ENCODE data around the gene LATS2.
A peak's percentile ranks its signal among the peaks of the same experiment; 100 is the strongest.

LATS2 gene

DNA sequence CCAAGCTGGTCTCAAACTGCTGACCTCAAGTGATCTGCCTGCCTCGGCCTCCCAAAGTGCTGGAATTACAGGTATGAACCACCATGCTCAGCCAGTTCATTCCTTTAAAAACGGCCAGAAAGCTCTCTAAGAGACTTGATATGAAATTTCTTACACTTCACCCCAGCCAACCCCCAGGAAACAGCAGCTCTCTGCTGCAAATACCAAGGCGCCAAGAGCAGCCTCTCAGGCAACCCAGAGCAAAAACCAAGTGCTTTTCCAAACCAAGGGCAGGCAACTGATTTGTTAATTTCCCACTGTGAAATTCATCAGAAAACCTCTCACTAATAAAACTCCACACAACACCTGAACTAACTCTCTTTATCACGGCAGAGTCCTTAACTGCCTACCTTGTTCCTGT is 44.9 kb downstream of the LATS2 start:
- Histone ChIP-seq H3K9me3 (no peaks in the 10 kb centered on the region), H3K4me1 (peaks cover 0 to 89% (median 63%) of the 10 kb centered on the region in 4 donors), H3K4me3 (no peak overlapping the region), H3K27ac (peak overlapping the region; percentile 34 to 63), H3K36me3 (no peaks in the 10 kb centered on the region), H3K27me3 (no peaks in the 10 kb centered on the region)
- DNase-seq = peak in 1 of 2 donors; percentile 3
- intact Hi-C loops (cut with DNase I; ENCODE audit: low total_unique reads) = loop anchor here (5.0 kb wide), 1 partner anchor 46 kb away; the partner anchor contains the start of gene LATS2
- TF ChIP-seq CTCF (IDR thresholded peaks at IDR 0.05) = no peak

- Histone ChIP-seq H3K4me1 (peaks cover 0 to 89% (median 63%) of the 10 kb centered on the region in 4 donors), H3K36me3 (no peaks in the 10 kb centered on the region), H3K9me3 (no peaks in the 10 kb centered on the region), H3K27me3 (no peaks in the 10 kb centered on the region), H3K27ac (peak overlapping the region; percentile 51 to 61), H3K4me3 (no peak overlapping the region)
- no peak for TF ChIP-seq CTCF (IDR thresholded peaks at IDR 0.05)
- DNase-seq = peak; percentile 4 to 13
- intact Hi-C loops (cut with DNase I; ENCODE audit: low total_unique reads) = loop anchor here (5.0 kb wide), 1 partner anchor 47 kb away; the partner anchor contains the start of gene LATS2
Measured at GRCh38 chr13:21015284-21015683, 46.1 kb downstream of the LATS2 start.

DNA sequence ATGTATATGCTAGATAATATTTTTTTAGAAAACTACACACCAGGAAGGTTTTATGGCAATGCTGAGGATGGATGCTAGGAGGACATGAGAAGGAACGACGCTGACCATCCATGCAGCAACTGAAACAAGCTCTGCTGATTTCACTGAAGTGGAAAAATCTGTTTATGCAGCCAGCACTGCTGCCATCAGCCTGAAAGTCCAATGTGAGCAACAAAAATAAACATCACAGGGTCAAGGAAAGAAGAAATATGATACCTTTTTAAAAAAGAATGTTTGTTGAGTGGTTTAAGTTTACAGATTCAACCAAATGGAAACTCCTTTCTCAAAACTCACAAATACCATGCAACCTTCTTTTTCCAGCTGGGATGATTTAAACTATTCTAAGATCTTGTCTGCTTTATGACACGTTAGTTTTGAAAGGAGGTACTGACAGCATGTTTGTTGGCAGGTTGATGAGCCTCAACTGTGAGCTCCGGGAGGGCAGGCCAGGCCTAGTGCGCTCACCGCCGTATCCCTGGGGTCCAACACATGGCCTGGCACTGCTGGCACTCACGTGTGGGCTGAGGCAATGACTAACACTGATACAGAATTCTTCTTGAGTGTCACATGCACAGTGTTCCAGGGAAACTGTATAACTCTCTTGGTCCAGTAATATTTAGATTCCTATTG is 46.8 kb downstream of the LATS2 start:
- no peaks in the 10 kb centered on the region for H3K9me3 ChIP-seq
- intact Hi-C loops (cut with DNase I; ENCODE audit: low total_unique reads) = loop anchor here (5.0 kb wide), 1 partner anchor 48 kb away; the partner anchor contains the start of gene LATS2
- H3K27me3 ChIP-seq = no peaks in the 10 kb centered on the region
- peak; percentile 50 to 84 for DNase-seq
- TF ChIP-seq CTCF (IDR thresholded peaks at IDR 0.05) = no peak
- H3K36me3 ChIP-seq = no peaks in the 10 kb centered on the region
- H3K4me1 ChIP-seq = peaks cover 0 to 89% (median 60%) of the 10 kb centered on the region in 4 donors
- H3K4me3 ChIP-seq = no peak overlapping the region
- peak overlapping the region; percentile 51 to 61 for H3K27ac ChIP-seq

DNA sequence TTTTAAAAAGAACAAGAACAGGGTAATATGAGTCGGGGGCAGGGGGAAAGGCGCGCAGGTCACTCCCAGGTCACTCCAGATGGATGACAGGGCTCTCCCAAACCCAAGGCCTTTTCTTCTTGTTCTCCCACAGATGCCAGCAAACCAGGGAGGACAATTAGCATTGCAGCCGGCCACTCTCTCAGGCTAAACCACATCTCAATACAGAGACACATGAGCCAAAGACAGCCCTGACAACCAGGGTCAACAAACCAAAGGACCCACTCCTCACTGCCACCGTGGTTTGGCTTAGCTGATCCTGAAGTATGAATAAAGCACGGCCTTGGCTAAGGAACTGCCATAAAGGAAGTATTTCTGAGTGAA is 47.3 kb downstream of the LATS2 start:
- Histone ChIP-seq H3K36me3 (no peaks in the 10 kb centered on the region), H3K27ac (peak overlapping the region; percentile 51 to 61), H3K9me3 (no peaks in the 10 kb centered on the region), H3K4me3 (no peak overlapping the region), H3K4me1 (peaks cover 0 to 90% (median 61%) of the 10 kb centered on the region in 4 donors), H3K27me3 (no peaks in the 10 kb centered on the region)
- intact Hi-C loops (cut with DNase I; ENCODE audit: low total_unique reads) = no loop called here
- TF ChIP-seq CTCF (IDR thresholded peaks at IDR 0.05) = no peak
- DNase-seq = peak; percentile 18 to 31

- intact Hi-C loops (cut with DNase I; ENCODE audit: low total_unique reads) = no loop called here
- peak in 1 of 2 donors; percentile 5 for DNase-seq
Measured at GRCh38 chr13:21013682-21014038, 47.7 kb downstream of the LATS2 start.

More at GRCh38 chr13:21013682-21014038, 47.7 kb downstream of the LATS2 start:
- TF ChIP-seq CTCF (IDR thresholded peaks at IDR 0.05) = no peak
- Histone ChIP-seq H3K36me3 (no peaks in the 10 kb centered on the region), H3K9me3 (no peaks in the 10 kb centered on the region), H3K27ac (peak overlapping the region; percentile 51 to 61), H3K4me3 (no peak overlapping the region), H3K4me1 (peaks cover 0 to 93% (median 61%) of the 10 kb centered on the region in 4 donors), H3K27me3 (no peaks in the 10 kb centered on the region)
